Effector memory CD4-positive, alpha-beta T cell (primary cell): Measurements from ENCODE around the gene ITFG1.

Experiments used
- DNase-seq, 3 donors: peaks; one replicate each; pipeline ENCODE4 v3.0.0-alpha.2; 2020
- H3K27ac ChIP-seq: 2 replicates; pipeline ENCODE4 v1.7.0; 2013; ENCODE audit warnings: mild to moderate bottlenecking, low read length, moderate library complexity; ENCODE audit not compliant: insufficient read depth, poor library complexity, severe bottlenecking
- H3K27me3 ChIP-seq: replicated peaks from 2 replicates; pipeline ENCODE4 v1.7.0; 2013; ENCODE audit warnings: mild to moderate bottlenecking, low read length; ENCODE audit not compliant: insufficient read depth, control insufficient read depth, poor library complexity, severe bottlenecking
- H3K36me3 ChIP-seq: 2 replicates; pipeline ENCODE4 v1.7.0; 2013; ENCODE audit warnings: mild to moderate bottlenecking, low read length, moderate library complexity; ENCODE audit not compliant: control insufficient read depth, insufficient read depth
- H3K4me1 ChIP-seq: 2 replicates; pipeline ENCODE4 v1.7.0; 2013; ENCODE audit warnings: low read length, mild to moderate bottlenecking; ENCODE audit not compliant: control insufficient read depth, insufficient read depth, poor library complexity, severe bottlenecking
- H3K4me3 ChIP-seq: 2 replicates; pipeline ENCODE4 v1.7.0; 2013; ENCODE audit warnings: low read length, low read depth, mild to moderate bottlenecking; ENCODE audit not compliant: insufficient read depth, poor library complexity, severe bottlenecking
- H3K9me3 ChIP-seq: 2 replicates; pipeline ENCODE4 v1.7.0; 2013; ENCODE audit warnings: mild to moderate bottlenecking, low read length, moderate library complexity; ENCODE audit not compliant: control insufficient read depth

ITFG1 gene

DNA sequence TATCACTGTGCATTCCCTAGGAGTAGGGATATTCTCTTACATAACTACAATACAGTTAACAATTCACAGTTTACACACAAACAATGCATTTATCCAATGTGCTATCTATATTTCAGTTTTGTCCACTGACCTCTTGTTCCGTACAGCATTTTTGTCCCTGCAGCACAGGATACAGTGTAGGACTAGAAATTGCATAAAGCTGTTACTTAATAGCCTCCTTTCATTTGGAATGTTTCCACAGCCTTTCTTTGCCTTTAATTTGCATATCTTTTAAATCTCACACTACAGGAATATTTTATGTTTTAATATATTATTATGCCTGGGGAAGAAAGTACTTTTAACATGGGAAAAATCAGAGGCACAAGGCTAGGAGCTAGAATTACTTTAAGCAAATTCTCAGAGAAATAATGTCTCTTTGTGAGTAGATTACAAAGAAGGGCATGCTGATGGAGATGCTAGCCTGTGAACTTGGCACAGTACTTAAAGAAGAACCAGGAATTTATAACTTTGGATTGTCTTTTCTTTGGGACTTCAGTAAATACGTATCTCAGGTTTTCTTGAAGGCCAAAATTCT is 144.3 kb downstream of the ITFG1 start:
- H3K36me3 ChIP-seq, result no peaks in the 10 kb centered on the region
- H3K4me3 ChIP-seq, result no peak overlapping the region
- H3K9me3 ChIP-seq, result no peaks in the 10 kb centered on the region

DNA sequence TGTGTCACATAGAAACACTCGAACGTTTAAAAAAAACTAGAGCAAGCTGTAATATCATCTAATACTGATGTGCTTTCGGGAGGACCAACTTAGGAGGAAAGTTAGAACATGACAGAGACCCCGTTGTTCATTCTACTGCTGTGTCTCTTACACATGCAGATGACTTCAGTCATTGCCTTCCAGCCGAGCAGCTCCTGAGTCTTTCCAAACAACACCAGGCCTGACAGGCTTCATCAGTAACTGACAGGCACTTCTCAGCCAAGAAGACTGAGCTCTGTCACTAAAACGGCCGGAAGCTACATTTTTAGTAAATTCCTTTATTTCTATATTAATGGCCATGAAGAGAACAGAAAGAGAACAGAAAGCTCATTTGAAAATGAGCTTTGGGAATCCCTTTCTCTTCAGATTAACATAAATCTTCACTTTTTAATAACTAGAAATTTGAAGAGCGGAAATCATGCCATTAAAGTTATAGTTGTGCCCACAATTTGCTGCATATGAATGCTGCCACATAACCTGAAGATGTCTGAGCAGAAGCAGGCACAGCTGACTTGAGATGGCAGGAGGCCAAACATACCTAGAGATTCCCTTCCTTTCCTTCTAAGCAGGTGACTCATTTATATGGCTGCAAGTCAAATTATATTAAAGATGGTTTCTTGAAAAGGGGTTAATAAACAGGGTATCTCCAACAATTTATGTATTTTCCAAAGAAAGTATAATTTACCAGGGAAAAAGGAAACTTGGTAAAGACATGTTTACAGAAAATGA is 148.9 kb downstream of the ITFG1 start:
- no peak for DNase-seq
- H3K4me1 ChIP-seq, result no peaks in the 10 kb centered on the region
- H3K9me3 ChIP-seq, result no peaks in the 10 kb centered on the region
- no peak overlapping the region for H3K4me3 ChIP-seq
- no peaks in the 10 kb centered on the region for H3K27me3 ChIP-seq
- no peak overlapping the region for H3K27ac ChIP-seq
- no peaks in the 10 kb centered on the region for H3K36me3 ChIP-seq

More for the DNA sequence above, 144.3 kb downstream of the ITFG1 start:
- H3K27me3 ChIP-seq, result no peaks in the 10 kb centered on the region
- no peaks in the 10 kb centered on the region for H3K4me1 ChIP-seq
- H3K27ac ChIP-seq, result no peak overlapping the region
- no peak for DNase-seq

DNA sequence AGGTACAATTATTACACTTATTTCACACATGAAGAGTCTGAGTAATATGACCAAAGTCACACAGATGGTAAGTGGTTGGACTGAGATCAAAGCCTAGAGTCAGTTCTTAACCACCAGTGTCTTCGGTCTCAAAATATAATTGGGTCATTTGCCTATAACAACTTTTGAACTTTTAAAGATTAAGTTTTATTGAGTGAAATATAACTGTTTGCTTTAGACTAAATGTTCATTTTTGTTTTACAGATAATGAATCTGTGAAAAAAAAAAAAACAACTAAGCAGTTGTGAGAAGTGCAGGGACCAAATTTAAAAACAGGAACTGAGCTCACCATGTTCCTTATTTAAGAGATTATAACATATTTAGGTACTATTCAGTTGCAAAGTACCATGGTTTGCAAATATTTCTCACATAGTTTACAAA is 150.1 kb downstream of the ITFG1 start:
- Histone ChIP-seq H3K36me3 (no peaks in the 10 kb centered on the region), H3K9me3 (no peaks in the 10 kb centered on the region), H3K27ac (no peak overlapping the region), H3K27me3 (no peaks in the 10 kb centered on the region), H3K4me1 (no peaks in the 10 kb centered on the region), H3K4me3 (no peak overlapping the region)
- DNase-seq, result no peak

DNA sequence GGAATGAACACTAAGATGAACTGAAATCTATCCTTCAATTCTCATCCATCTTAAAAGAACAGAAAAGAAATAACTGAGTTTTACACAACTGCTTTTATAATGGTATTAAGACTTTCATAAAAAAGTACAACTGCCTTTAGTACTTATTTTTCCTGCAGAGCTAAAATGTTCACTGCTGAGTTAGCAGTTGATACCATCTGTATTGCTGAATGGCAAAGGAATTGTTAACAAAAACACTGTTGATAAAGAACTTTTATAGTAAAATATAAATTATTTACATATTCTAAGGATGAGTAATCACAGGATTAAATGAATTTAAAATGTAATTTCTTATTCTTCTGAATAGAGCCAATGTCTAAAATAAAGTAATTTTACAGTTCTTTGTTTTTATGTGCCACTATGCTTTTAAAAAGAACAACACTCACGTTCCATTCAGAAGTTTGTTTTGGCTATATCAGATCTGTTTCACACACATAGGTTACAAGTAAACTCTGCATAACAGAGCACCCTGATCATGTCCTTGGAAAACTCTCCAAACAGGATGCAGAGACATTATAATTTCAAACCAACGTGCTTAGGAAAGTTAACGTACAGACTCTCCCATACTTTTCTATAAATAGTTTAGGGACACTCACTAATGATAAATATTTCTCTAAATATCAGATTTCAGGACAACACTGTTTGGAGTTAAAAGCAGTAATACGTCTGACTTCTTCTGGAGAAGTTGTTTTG is 151.1 kb downstream of the ITFG1 start:
- no peak overlapping the region for H3K27ac ChIP-seq
- no peak for DNase-seq
- H3K4me1 ChIP-seq, result no peaks in the 10 kb centered on the region
- H3K4me3 ChIP-seq, result no peak overlapping the region
- no peaks in the 10 kb centered on the region for H3K9me3 ChIP-seq
- no peaks in the 10 kb centered on the region for H3K36me3 ChIP-seq
- H3K27me3 ChIP-seq, result no peaks in the 10 kb centered on the region

DNA sequence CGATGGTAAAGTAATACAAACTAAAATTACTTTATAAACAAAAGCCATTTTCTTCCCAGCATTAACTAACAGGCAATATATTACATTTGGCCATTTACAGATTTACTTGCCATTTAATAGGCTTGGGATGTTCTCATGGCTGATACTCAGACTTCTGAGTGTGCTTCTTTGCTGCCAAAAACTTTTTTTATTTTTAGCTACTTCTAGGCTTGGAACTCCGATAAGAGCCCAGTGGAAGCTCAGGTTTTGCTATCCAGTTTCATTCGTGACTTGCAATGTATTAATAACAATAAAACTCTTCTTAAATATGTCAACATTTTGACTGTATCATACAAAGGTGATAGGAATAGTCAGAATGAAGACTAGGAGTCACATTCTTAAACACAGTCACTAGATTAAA is 152.3 kb downstream of the ITFG1 start:
- H3K27ac ChIP-seq, result no peak overlapping the region
- no peaks in the 10 kb centered on the region for H3K27me3 ChIP-seq
- no peak overlapping the region for H3K4me3 ChIP-seq
- no peaks in the 10 kb centered on the region for H3K4me1 ChIP-seq
- DNase-seq, result no peak
- H3K9me3 ChIP-seq, result no peaks in the 10 kb centered on the region
- H3K36me3 ChIP-seq, result no peaks in the 10 kb centered on the region

DNA sequence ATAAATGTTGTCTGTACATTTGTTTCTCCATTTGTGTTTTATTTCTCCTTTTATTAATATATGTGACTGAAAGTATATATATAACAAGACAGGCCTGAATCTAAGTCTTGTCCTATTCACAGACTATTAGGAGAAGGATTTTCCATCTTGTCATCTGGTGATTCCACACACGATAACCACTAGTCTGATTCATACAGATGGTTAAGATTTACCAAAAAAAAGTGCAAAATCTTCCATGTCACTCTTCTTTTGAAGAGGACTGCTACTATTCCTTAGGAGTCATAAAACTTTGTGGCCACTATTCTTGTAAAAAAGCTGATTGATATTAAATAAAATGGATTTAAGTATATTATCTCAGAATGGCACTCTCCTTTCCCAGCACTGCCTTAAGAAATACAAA is 156.3 kb downstream of the ITFG1 start:
- Histone ChIP-seq H3K4me1 (no peaks in the 10 kb centered on the region), H3K9me3 (no peaks in the 10 kb centered on the region), H3K27ac (no peak overlapping the region), H3K4me3 (no peak overlapping the region), H3K27me3 (no peaks in the 10 kb centered on the region), H3K36me3 (peaks cover 8% of the 10 kb centered on the region)
- no peak for DNase-seq

DNA sequence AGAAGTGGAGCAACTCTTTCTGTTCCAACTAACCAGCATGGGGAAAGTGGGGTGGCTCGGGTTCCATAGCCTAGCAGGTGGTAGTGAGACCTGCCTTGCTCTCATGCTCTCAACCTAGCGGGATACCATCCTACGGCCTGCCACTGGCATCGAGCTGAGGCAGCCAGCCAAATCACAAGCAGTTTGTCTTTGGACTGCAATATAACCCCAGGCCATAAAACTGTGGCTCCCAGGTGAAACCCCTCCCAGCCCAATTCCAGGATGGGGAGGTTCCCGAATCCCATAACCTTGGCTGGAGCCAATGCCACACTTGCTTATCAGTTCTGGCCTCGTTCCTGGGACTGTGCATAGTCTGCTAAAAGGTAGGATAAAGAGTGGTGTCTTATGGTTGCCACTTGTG is 161.3 kb downstream of the ITFG1 start:
- no peak for DNase-seq

DNA sequence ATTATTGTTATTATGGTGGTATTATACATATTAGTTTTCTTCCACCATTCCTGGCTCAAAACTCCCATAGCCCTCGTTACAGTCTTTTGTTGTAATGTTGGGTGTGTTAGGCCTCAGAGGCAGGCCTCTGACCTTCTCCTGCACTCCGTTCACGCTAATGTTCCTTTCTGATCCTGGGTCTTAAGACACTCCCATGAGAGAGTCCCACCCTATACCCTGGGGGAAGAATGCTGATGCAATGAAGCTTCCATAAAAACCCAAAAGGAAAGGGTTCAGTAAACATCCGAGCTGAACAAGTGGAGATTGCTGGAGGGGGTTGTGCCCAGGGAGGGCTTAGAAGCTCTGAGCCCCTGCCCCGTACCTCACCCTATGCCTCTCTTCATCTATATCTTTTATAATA is 175.9 kb downstream of the ITFG1 start:
- H3K4me1 ChIP-seq, result no peaks in the 10 kb centered on the region
- no peaks in the 10 kb centered on the region for H3K9me3 ChIP-seq
- no peak overlapping the region for H3K4me3 ChIP-seq
- no peaks in the 10 kb centered on the region for H3K36me3 ChIP-seq
- no peaks in the 10 kb centered on the region for H3K27me3 ChIP-seq
- no peak overlapping the region for H3K27ac ChIP-seq
- DNase-seq, result no peak

More for the DNA sequence above, 161.3 kb downstream of the ITFG1 start:
- no peak overlapping the region for H3K4me3 ChIP-seq
- peaks cover 8% of the 10 kb centered on the region for H3K36me3 ChIP-seq
- no peaks in the 10 kb centered on the region for H3K27me3 ChIP-seq
- no peaks in the 10 kb centered on the region for H3K9me3 ChIP-seq
- no peak overlapping the region for H3K27ac ChIP-seq
- H3K4me1 ChIP-seq, result no peaks in the 10 kb centered on the region

DNA sequence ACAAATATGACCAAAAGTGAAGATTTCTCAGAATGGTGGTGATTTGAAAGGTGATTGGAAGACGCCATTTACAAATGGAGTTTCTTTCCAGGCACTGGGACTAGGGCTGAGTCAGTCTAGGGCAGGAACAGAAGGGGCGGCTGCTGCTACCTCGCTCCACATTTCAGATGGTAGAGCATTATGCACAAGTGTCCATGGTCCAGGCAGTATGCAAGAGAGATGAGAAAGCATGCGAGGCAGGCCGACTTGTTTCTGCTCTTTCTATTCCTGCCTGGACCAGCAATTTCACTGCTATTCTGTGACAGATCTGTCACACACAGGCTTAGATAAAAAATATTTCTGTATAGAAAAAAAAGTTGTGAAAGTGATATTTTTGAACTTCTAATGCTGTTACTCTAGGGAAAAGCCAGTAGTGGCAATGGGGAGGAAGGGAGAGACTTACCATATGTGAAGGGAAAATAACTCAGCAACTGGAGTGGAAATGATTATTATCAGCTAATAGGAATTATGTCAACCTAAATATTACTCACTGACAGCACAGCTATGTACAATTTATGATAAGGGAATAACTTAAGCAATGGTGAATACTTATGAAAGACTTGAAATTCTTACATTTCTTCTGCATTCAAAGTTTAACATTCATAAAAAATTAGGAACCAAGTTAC is 182.4 kb downstream of the ITFG1 start:
- Histone ChIP-seq H3K36me3 (no peaks in the 10 kb centered on the region), H3K27me3 (no peaks in the 10 kb centered on the region), H3K9me3 (no peaks in the 10 kb centered on the region), H3K4me1 (no peaks in the 10 kb centered on the region), H3K4me3 (no peak overlapping the region), H3K27ac (no peak overlapping the region)
- no peak for DNase-seq

DNA sequence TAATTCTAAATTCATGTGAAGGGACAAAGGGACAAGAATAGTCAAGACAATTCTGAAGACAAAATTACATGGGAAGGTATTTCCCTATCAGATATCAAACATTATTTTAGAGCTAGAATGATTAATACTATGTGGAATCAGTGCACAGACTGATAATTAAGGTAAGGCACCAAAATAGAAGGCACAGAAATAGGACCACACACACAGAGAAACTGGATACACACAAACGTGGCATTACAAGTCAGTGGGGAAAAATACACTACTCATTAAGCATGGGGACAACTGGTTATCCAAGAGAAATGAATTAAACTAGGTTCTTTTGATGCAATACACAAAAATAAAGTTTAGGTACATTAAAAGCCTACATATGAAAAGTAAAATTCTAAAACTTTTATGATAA is 184.3 kb downstream of the ITFG1 start:
- H3K36me3 ChIP-seq, result no peaks in the 10 kb centered on the region
- H3K4me1 ChIP-seq, result no peaks in the 10 kb centered on the region
- H3K27ac ChIP-seq, result no peak overlapping the region
- H3K4me3 ChIP-seq, result no peak overlapping the region
- no peaks in the 10 kb centered on the region for H3K9me3 ChIP-seq
- no peaks in the 10 kb centered on the region for H3K27me3 ChIP-seq
- DNase-seq, result no peak
